H1 (cell line): Measurements from ENCODE around the gene COL5A1. TPM values are rescaled to one million over a fixed set of nuclear protein-coding genes. Genes with fewer than 3 reads are reported as not detected.

Experiments used
- CTCF ChIA-PET: fragments of 300-600 bp; sonication (Branson Sonifier 250); formaldehyde crosslinking; loops from one replicate; lab custom pipeline; 2021; ENCODE audit not compliant: partially characterized antibody; lab: Charles Lee
- POLR2A ChIA-PET: fragments of 300-600 bp; sonication (Branson Sonifier 250); formaldehyde crosslinking; loops from one replicate; lab custom pipeline; 2021; ENCODE audit warnings: inconsistent platforms; ENCODE audit not compliant: partially characterized antibody; lab: Charles Lee
- DNase-seq, 2 experiments: peaks; one replicate each; pipeline versions ENCODE4 v3.0.0 to v3.0.0-alpha.2; 2010 to 2022; ENCODE audit warnings: low spot score in 2 of 2, low read depth in 1 of 2, mixed read lengths in 1 of 2
- FAIRE-seq: peaks from 2 replicates; lab custom pipeline; 2011; peaks lifted over from hg19 to GRCh38; lab: Jason Lieb, UNC
- H2AFZ ChIP-seq: 2 replicates; pipeline ENCODE4 v1.8.1; 2012; ENCODE audit warnings: low read length, inconsistent platforms
- H2AK5ac ChIP-seq: 2 replicates; pipeline ENCODE4 v1.6.1; 2013; ENCODE audit warnings: low read depth, low read length
- H2BK120ac ChIP-seq: replicated peaks from 2 replicates; pipeline ENCODE3; 2013; ENCODE audit warnings: low read depth, low read length, inconsistent platforms
- H2BK12ac ChIP-seq: 2 replicates; pipeline ENCODE4 v1.6.1; 2013; ENCODE audit warnings: low read depth, low read length
- H2BK15ac ChIP-seq: 2 replicates; pipeline ENCODE4 v1.6.1; 2013; ENCODE audit warnings: low read length
- H2BK20ac ChIP-seq: 2 replicates; pipeline ENCODE4 v1.6.1; 2013; ENCODE audit warnings: low read length
- H2BK5ac ChIP-seq: 2 replicates; pipeline ENCODE4 v1.6.1; 2013; ENCODE audit warnings: low read depth, low read length
- H3K14ac ChIP-seq: 2 replicates; pipeline ENCODE4 v1.6.1; 2013; ENCODE audit warnings: inconsistent platforms; ENCODE audit not compliant: insufficient read length
- H3K18ac ChIP-seq: 2 replicates; pipeline ENCODE4 v1.6.1; 2013; ENCODE audit warnings: low read length; ENCODE audit errors: extremely low read depth
- H3K23ac ChIP-seq: 2 replicates; pipeline ENCODE4 v1.6.1; 2013; ENCODE audit warnings: inconsistent platforms; ENCODE audit not compliant: insufficient read length
- H3K23me2 ChIP-seq: 2 replicates; pipeline ENCODE4 v1.6.1; 2013; ENCODE audit warnings: low read depth, low read length
- H3K27ac ChIP-seq: 2 replicates; pipeline ENCODE4 v1.6.1; 2011; ENCODE audit warnings: low read depth, low read length, inconsistent platforms
- H3K27me3 ChIP-seq, 4 experiments: replicated peaks in 1 of 4; 1 replicate in 1 of 4; 2 replicates in 3 of 4; pipeline versions ENCODE4 v1.6.1 to v1.8.1; 2011 to 2013; ENCODE audit warnings: low read length in 3 of 4, mild to moderate bottlenecking in 3 of 4, inconsistent platforms in 2 of 4, mixed read lengths in 2 of 4, moderate library complexity in 1 of 4; ENCODE audit not compliant: control insufficient read depth in 3 of 4, insufficient read depth in 3 of 4; ENCODE audit errors: extremely low read depth in 1 of 4
- H3K36me3 ChIP-seq, 4 experiments: 2 replicates each; pipeline versions ENCODE4 v1.6.1 to v1.8.1; 2011 to 2013; ENCODE audit warnings: mild to moderate bottlenecking in 4 of 4, low read length in 3 of 4, moderate library complexity in 2 of 4, control low read depth in 1 of 4, inconsistent platforms in 1 of 4; ENCODE audit not compliant: insufficient read depth in 4 of 4, control insufficient read depth in 2 of 4
- H3K4ac ChIP-seq: replicated peaks from 2 replicates; pipeline ENCODE3; 2013; ENCODE audit warnings: low read length, low read depth, mixed read lengths, inconsistent platforms; ENCODE audit not compliant: insufficient read length
- H3K4me1 ChIP-seq, 4 experiments: replicated peaks in 1 of 4; 1 replicate in 1 of 4; 2 replicates in 3 of 4; pipeline versions ENCODE4 v1.6.1 to v1.8.1; 2011 to 2013; ENCODE audit warnings: low read length in 3 of 4, inconsistent platforms in 2 of 4, mixed read lengths in 1 of 4; ENCODE audit not compliant: insufficient read depth in 4 of 4, control insufficient read depth in 3 of 4
- H3K4me2 ChIP-seq, 2 experiments: 2 replicates each; pipeline versions ENCODE4 v1.6.1 to v1.8.1; 2011 to 2013; ENCODE audit warnings: low read depth in 2 of 2, low read length in 2 of 2, control low read depth in 1 of 2, inconsistent platforms in 1 of 2, mild to moderate bottlenecking in 1 of 2; ENCODE audit not compliant: insufficient read depth in 1 of 2
- H3K4me3 ChIP-seq, 4 experiments: fragments of 200-600, 300-600 bp in 1 of 4; sonication (generic), shearing (Covaris generic), sonication (Bioruptor Twin) in 1 of 4; 2 replicates each; pipeline versions ENCODE4 v1.5.1 to v1.8.1; 2011 to 2016; ENCODE audit warnings: low read length in 4 of 4, low read depth in 3 of 4, control low read depth in 2 of 4, inconsistent platforms in 2 of 4, mild to moderate bottlenecking in 2 of 4, mixed read lengths in 1 of 4, moderate library complexity in 1 of 4; ENCODE audit not compliant: insufficient read depth in 2 of 4; ENCODE audit errors: extremely low read depth in 1 of 4
- H3K56ac ChIP-seq: replicated peaks from 2 replicates; pipeline ENCODE3; 2013; ENCODE audit warnings: low read depth, mild to moderate bottlenecking, mixed read lengths, low read length, inconsistent platforms; ENCODE audit not compliant: insufficient read length
- H3K79me1 ChIP-seq: 2 replicates; pipeline ENCODE4 v1.6.1; 2013; ENCODE audit warnings: low read depth, low read length, control low read depth
- H3K79me2 ChIP-seq, 2 experiments: 2 replicates each; pipeline versions ENCODE4 v1.6.1 to v1.8.1; 2012 to 2013; ENCODE audit warnings: low read length in 2 of 2, mild to moderate bottlenecking in 2 of 2, inconsistent platforms in 1 of 2; ENCODE audit not compliant: insufficient read depth in 2 of 2, control insufficient read depth in 1 of 2
- H3K9ac ChIP-seq, 4 experiments: replicated peaks in 1 of 4; 1 replicate in 1 of 4; 2 replicates in 3 of 4; pipeline versions ENCODE4 v1.6.1 to v1.8.1; 2011 to 2013; ENCODE audit warnings: low read depth in 3 of 4, low read length in 3 of 4, control low read depth in 2 of 4, mild to moderate bottlenecking in 2 of 4, moderate library complexity in 2 of 4, inconsistent platforms in 1 of 4; ENCODE audit errors: extremely low read depth in 1 of 4
- H3K9me3 ChIP-seq, 2 experiments: 2 replicates each; pipeline versions ENCODE4 v1.6.1 to v1.8.1; 2012 to 2013; ENCODE audit warnings: mild to moderate bottlenecking in 2 of 2, moderate library complexity in 2 of 2, control low read depth in 1 of 2, inconsistent platforms in 1 of 2, low read depth in 1 of 2, low read length in 1 of 2, mixed read lengths in 1 of 2; ENCODE audit not compliant: insufficient read depth in 2 of 2
- H4K20me1 ChIP-seq, 2 experiments: replicated peaks in 1 of 2; 2 replicates each; pipeline versions ENCODE3 to v1.8.1; 2011 to 2013; ENCODE audit warnings: inconsistent platforms in 2 of 2, low read length in 2 of 2, mild to moderate bottlenecking in 1 of 2; ENCODE audit not compliant: insufficient read depth in 2 of 2, control insufficient read depth in 1 of 2
- H4K5ac ChIP-seq: 2 replicates; pipeline ENCODE4 v1.6.1; 2013; ENCODE audit warnings: low read length, low read depth, mixed read lengths, inconsistent platforms; ENCODE audit not compliant: insufficient read length
- H4K8ac ChIP-seq: 2 replicates; pipeline ENCODE4 v1.8.0; 2013; ENCODE audit warnings: mild to moderate bottlenecking, moderate library complexity, low read length, inconsistent platforms; ENCODE audit not compliant: insufficient read depth; ENCODE audit errors: extremely low read depth
- H4K91ac ChIP-seq: replicated peaks from 2 replicates; pipeline ENCODE3; 2013; ENCODE audit warnings: low read length, mixed read lengths, inconsistent platforms; ENCODE audit not compliant: insufficient read length
- CHD1 ChIP-seq: IDR thresholded peaks from 2 replicates; pipeline ENCODE4 v1.6.1; 2012; ENCODE audit warnings: low read depth, low read length, improper control_type of control experiment
- EZH2 ChIP-seq: fragments of 200-600 bp; sonication (generic); IDR thresholded peaks from 2 replicates; pipeline ENCODE4 v1.7.1; 2012; ENCODE audit warnings: low read depth, mild to moderate bottlenecking, moderate library complexity, low read length, inconsistent platforms; ENCODE audit not compliant: severe bottlenecking
- FOSL1 ChIP-seq: IDR thresholded peaks from 2 replicates; pipeline ENCODE4 v1.6.1; 2011; ENCODE audit warnings: mild to moderate bottlenecking, low read depth, low read length, moderate library complexity; ENCODE audit not compliant: insufficient read depth
- KDM5A ChIP-seq: fragments of 200-600 bp; IDR thresholded peaks from 2 replicates; pipeline ENCODE4 v1.7.1; 2012; ENCODE audit warnings: mild to moderate bottlenecking, low read length, inconsistent platforms, mixed read lengths
- SRF ChIP-seq: IDR thresholded peaks from 2 replicates; pipeline ENCODE4 v1.6.1; 2011; ENCODE audit warnings: mild to moderate bottlenecking, low read depth, low read length, moderate library complexity
- SUZ12 ChIP-seq: fragments of 200-600 bp; sonication (generic); IDR thresholded peaks from 2 replicates; pipeline ENCODE4 v1.6.1; 2012; ENCODE audit warnings: mild to moderate bottlenecking, inconsistent platforms, low read length, moderate library complexity, mixed read lengths
- TAF1 ChIP-seq: IDR thresholded peaks from 2 replicates; pipeline ENCODE4 v1.6.1; 2011; ENCODE audit warnings: mild to moderate bottlenecking, low read depth, low read length
- ZNF274 ChIP-seq: IDR thresholded peaks from 2 replicates; pipeline ENCODE4 v1.7.0; 2012; ENCODE audit warnings: low read length, borderline replicate concordance; ENCODE audit errors: extremely low read depth
- WGBS, 2 experiments: shearing (Covaris generic) in 1 of 2; methylation state at CpG; one replicate each; pipeline versions ENCODE4 v1.1.6 to v1.1.7; 2013 to 2015; ENCODE audit warnings: low lambda C conversion rate in 2 of 2, mixed read lengths in 2 of 2, inconsistent platforms in 1 of 2, low coverage in 1 of 2, missing lambda C conversion rate in 1 of 2; ENCODE audit not compliant: insufficient replicate concordance in 2 of 2, insufficient coverage in 1 of 2, insufficient read length in 1 of 2; ENCODE audit errors: extremely low coverage in 1 of 2, missing lambda C conversion rate in 1 of 2; 5-methylcytosine and 5-hydroxymethylcytosine counted together
- polyA plus RNA-seq, 7 experiments: library from polyadenylated mRNA; depleted of rRNA in 3 of 7; stranded (reverse) in 5 of 7; unstranded in 2 of 7; fragments of >200 nt in 5 of 7; fragments of 200-250 nt in 2 of 7; gene quantifications; 1 replicate in 5 of 7; 2 replicates in 1 of 7; 4 replicates in 1 of 7; pipeline versions ENCODE4 v1.2.1 to v1.2.3, GENCODE V29; 2011 to 2013; ENCODE audit warnings: missing spikeins in 2 of 7, mixed read lengths in 2 of 7
- total RNA-seq: library from RNA; stranded (reverse); fragmentation: NEBNext Ultra II Directional; extraction: Animal tissue kit (Norgen Biotek cat#: 25700); gene quantifications from 2 replicates; pipeline ENCODE4 v1.2.1, GENCODE V29; 2021
- TF ChIP-seq, protein P1 (sequence below): IDR thresholded peaks from 2 replicates; pipeline ENCODE4 v1.6.1; 2011; ENCODE audit warnings: low read depth, mild to moderate bottlenecking, low read length; ENCODE audit not compliant: insufficient read depth

The COL5A1 gene
- total and polyA plus RNA-seq, 2 of the 8 experiments (the other 6 are each of a cell fraction or from before 2014, with no cell fraction given), result 3.8 to 12.0 TPM

DNA sequence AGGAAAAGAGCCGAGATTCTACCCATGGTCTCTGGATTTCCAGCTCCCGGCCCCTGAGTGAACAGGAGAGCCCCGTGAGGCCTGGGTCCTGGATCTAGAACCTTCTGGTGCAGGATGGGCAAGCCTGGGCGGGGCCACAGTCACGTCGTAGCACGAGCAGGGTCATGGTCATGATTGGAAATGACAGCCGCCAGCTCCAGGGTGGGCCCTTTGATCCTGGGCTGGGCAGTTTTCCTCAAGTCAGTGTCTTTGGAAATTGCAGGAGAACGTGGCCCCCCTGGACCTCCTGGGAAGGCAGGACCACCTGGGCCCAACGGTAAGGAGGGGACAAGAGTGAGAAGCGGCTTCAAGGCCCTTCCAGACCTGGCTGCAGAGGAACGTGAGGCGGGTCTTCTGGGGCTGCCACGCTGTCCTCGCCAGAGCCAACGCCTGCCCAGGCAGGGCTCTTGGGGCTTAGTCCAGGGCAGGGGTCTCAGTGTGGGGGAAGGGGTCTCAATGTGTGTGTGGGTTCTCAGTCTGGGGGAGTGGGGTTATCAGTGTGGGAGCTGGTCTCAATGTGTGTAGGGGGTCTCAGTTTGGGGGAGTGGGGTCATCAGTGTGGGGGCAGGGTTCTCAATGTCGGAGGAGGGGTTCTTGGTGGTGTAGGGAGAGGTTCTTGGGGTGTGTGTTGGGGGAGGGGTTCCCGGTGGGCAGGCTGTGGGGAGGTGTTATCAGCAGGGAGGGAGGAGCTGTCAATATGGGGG lies 241.6 kb downstream of the COL5A1 start:
- Histone ChIP-seq H3K27ac (no peak overlapping the region), H2BK15ac (no peak overlapping the region), H2AK5ac (no peak overlapping the region), H3K4me3 (no peak overlapping the region), H4K5ac (no peak overlapping the region), H3K79me1 (no peaks in the 10 kb centered on the region), H3K56ac (no peak overlapping the region), H3K4me1 (no peaks in the 10 kb centered on the region), H3K9ac (no peak overlapping the region), H3K9me3 (no peaks in the 10 kb centered on the region), H2BK120ac (no peak overlapping the region), H3K36me3 (no peaks in the 10 kb centered on the region), H3K14ac (no peak overlapping the region), H3K23ac (no peak overlapping the region), H2AFZ (no peak overlapping the region), H3K18ac (no peak overlapping the region), H3K4me2 (no peak overlapping the region), H2BK5ac (no peak overlapping the region), H2BK12ac (no peak overlapping the region), H3K79me2 (no peaks in the 10 kb centered on the region), H3K23me2 (no peaks in the 10 kb centered on the region; the same call in 1 of the 2 replicates), H4K20me1 (no peaks in the 10 kb centered on the region), H2BK20ac (no peak overlapping the region), H3K4ac (no peak overlapping the region), H4K8ac (no peak overlapping the region), H3K27me3 (no peaks in the 10 kb centered on the region), H4K91ac (no peak overlapping the region)
- 87% methylated on average over 18 of the region's 18 CpGs; no CpG with 5 or more reads in 1 of the 2 experiments for WGBS, 2 experiments
- CTCF ChIA-PET, result no interaction called here
- FAIRE-seq (no peak), DNase-seq (no peak)
- TF ChIP-seq SUZ12, result no peak
- no peak for TF ChIP-seq KDM5A
- TF ChIP-seq EZH2, result no peak
- TF ChIP-seq, protein P1, sequence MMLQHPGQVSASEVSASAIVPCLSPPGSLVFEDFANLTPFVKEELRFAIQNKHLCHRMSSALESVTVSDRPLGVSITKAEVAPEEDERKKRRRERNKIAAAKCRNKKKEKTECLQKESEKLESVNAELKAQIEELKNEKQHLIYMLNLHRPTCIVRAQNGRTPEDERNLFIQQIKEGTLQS, result no peak
- TF ChIP-seq CHD1, result no peak
- TF ChIP-seq TAF1, result no peak
- no peak for TF ChIP-seq SRF
- TF ChIP-seq ZNF274, result no peak
- TF ChIP-seq FOSL1, result no peak
- POLR2A ChIA-PET, result no interaction called here
